Measurements from ENCODE around the gene SLC23A2.
"Not testable (repeated sequence)": the region's sequence is repeated elsewhere in the genome, so short reads cannot be mapped to it uniquely, and the experiment has no call there.

The SLC23A2 gene

GRCh38 chr20:4885877-4886276 is 115.4 kb downstream of the SLC23A2 start:
- no peaks in the 10 kb centered on the region for H3K4me1 ChIP-seq (ENCODE audit: control insufficient read depth, insufficient read depth, low read length)
- no peak overlapping the region for H3K9ac ChIP-seq (ENCODE audit: low read length)
- H3K27ac ChIP-seq (ENCODE audit: low read depth, low read length): no peak overlapping the region
- no peak overlapping the region for H3K4me3 ChIP-seq (ENCODE audit: low read length)
- no peaks in the 10 kb centered on the region for H3K27me3 ChIP-seq (ENCODE audit: control insufficient read depth, insufficient read depth, low read length)
- no peaks in the 10 kb centered on the region for H3K36me3 ChIP-seq (ENCODE audit: control insufficient read depth, insufficient read depth, low read length)

- Histone ChIP-seq H3K27me3 (ENCODE audit: control insufficient read depth, insufficient read depth, low read length) (no peaks in the 10 kb centered on the region), H3K9ac (ENCODE audit: low read length) (no peak overlapping the region), H3K36me3 (ENCODE audit: control insufficient read depth, insufficient read depth, low read length) (no peaks in the 10 kb centered on the region), H3K27ac (ENCODE audit: low read depth, low read length) (no peak overlapping the region), H3K4me1 (ENCODE audit: control insufficient read depth, insufficient read depth, low read length) (no peaks in the 10 kb centered on the region), H3K4me3 (ENCODE audit: low read length) (no peak overlapping the region)
These were observed 117.8 kb downstream of the SLC23A2 start for GRCh38 chr20:4883546-4883945.

- Histone ChIP-seq H3K4me3 (ENCODE audit: low read length) (no peak overlapping the region), H3K4me1 (ENCODE audit: control insufficient read depth, insufficient read depth, low read length) (no peaks in the 10 kb centered on the region), H3K27me3 (ENCODE audit: control insufficient read depth, insufficient read depth, low read length) (no peaks in the 10 kb centered on the region), H3K27ac (ENCODE audit: low read depth, low read length) (no peak overlapping the region), H3K9ac (ENCODE audit: low read length) (no peak overlapping the region), H3K36me3 (ENCODE audit: control insufficient read depth, insufficient read depth, low read length) (no peaks in the 10 kb centered on the region)
These were observed 118.3 kb downstream of the SLC23A2 start for GRCh38 chr20:4883051-4883450.

- H3K36me3 ChIP-seq (ENCODE audit: control insufficient read depth, insufficient read depth, low read length): no peaks in the 10 kb centered on the region
- H3K9ac ChIP-seq (ENCODE audit: low read length): no peak overlapping the region
- H3K27me3 ChIP-seq (ENCODE audit: control insufficient read depth, insufficient read depth, low read length): no peaks in the 10 kb centered on the region
- no peak overlapping the region for H3K27ac ChIP-seq (ENCODE audit: low read depth, low read length)
- H3K4me3 ChIP-seq (ENCODE audit: low read length): no peak overlapping the region
- H3K4me1 ChIP-seq (ENCODE audit: control insufficient read depth, insufficient read depth, low read length): no peaks in the 10 kb centered on the region
These were observed 120.1 kb downstream of the SLC23A2 start for GRCh38 chr20:4881006-4881730.

GRCh38 chr20:4880051-4880450 is 121.3 kb downstream of the SLC23A2 start:
- no peaks in the 10 kb centered on the region for H3K4me1 ChIP-seq (ENCODE audit: control insufficient read depth, insufficient read depth, low read length)
- no peak overlapping the region for H3K9ac ChIP-seq (ENCODE audit: low read length)
- H3K27ac ChIP-seq (ENCODE audit: low read depth, low read length): no peak overlapping the region
- H3K36me3 ChIP-seq (ENCODE audit: control insufficient read depth, insufficient read depth, low read length): no peaks in the 10 kb centered on the region
- H3K4me3 ChIP-seq (ENCODE audit: low read length): no peak overlapping the region
- no peaks in the 10 kb centered on the region for H3K27me3 ChIP-seq (ENCODE audit: control insufficient read depth, insufficient read depth, low read length)

- not testable (repeated sequence) for H3K9ac ChIP-seq (ENCODE audit: low read length); H3K4me1 ChIP-seq (ENCODE audit: control insufficient read depth, insufficient read depth, low read length); H3K27me3 ChIP-seq (ENCODE audit: control insufficient read depth, insufficient read depth, low read length); H3K36me3 ChIP-seq (ENCODE audit: control insufficient read depth, insufficient read depth, low read length); H3K4me3 ChIP-seq (ENCODE audit: low read length); H3K27ac ChIP-seq (ENCODE audit: low read depth, low read length)
These were observed 123.2 kb downstream of the SLC23A2 start for GRCh38 chr20:4878099-4878498.

GRCh38 chr20:4876731-4877130 is 124.6 kb downstream of the SLC23A2 start:
- peaks cover 5% of the 10 kb centered on the region for H3K36me3 ChIP-seq (ENCODE audit: control insufficient read depth, insufficient read depth, low read length)
- H3K4me3 ChIP-seq (ENCODE audit: low read length): no peak overlapping the region
- no peak overlapping the region for H3K27ac ChIP-seq (ENCODE audit: low read depth, low read length)
- no peaks in the 10 kb centered on the region for H3K27me3 ChIP-seq (ENCODE audit: control insufficient read depth, insufficient read depth, low read length)
- H3K9ac ChIP-seq (ENCODE audit: low read length): no peak overlapping the region
- H3K4me1 ChIP-seq (ENCODE audit: control insufficient read depth, insufficient read depth, low read length): no peaks in the 10 kb centered on the region

GRCh38 chr20:4876301-4876700 is 125.0 kb downstream of the SLC23A2 start:
- no peak overlapping the region for H3K4me3 ChIP-seq (ENCODE audit: low read length)
- H3K36me3 ChIP-seq (ENCODE audit: control insufficient read depth, insufficient read depth, low read length): peaks cover 5% of the 10 kb centered on the region

GRCh38 chr20:4875578-4876067 is 125.7 kb downstream of the SLC23A2 start:
- Histone ChIP-seq H3K9ac (ENCODE audit: low read length) (no peak overlapping the region), H3K4me3 (ENCODE audit: low read length) (no peak overlapping the region), H3K27me3 (ENCODE audit: control insufficient read depth, insufficient read depth, low read length) (no peaks in the 10 kb centered on the region), H3K36me3 (ENCODE audit: control insufficient read depth, insufficient read depth, low read length) (peaks cover 5% of the 10 kb centered on the region), H3K27ac (ENCODE audit: low read depth, low read length) (no peak overlapping the region), H3K4me1 (ENCODE audit: control insufficient read depth, insufficient read depth, low read length) (no peaks in the 10 kb centered on the region)

More at GRCh38 chr20:4876301-4876700, 125.0 kb downstream of the SLC23A2 start:
- no peak overlapping the region for H3K27ac ChIP-seq (ENCODE audit: low read depth, low read length)
- H3K9ac ChIP-seq (ENCODE audit: low read length): no peak overlapping the region
- H3K4me1 ChIP-seq (ENCODE audit: control insufficient read depth, insufficient read depth, low read length): no peaks in the 10 kb centered on the region
- H3K27me3 ChIP-seq (ENCODE audit: control insufficient read depth, insufficient read depth, low read length): no peaks in the 10 kb centered on the region

- Histone ChIP-seq H3K4me3 (ENCODE audit: low read length) (no peak overlapping the region), H3K9ac (ENCODE audit: low read length) (no peak overlapping the region), H3K27ac (ENCODE audit: low read depth, low read length) (no peak overlapping the region), H3K4me1 (ENCODE audit: control insufficient read depth, insufficient read depth, low read length) (no peaks in the 10 kb centered on the region), H3K36me3 (ENCODE audit: control insufficient read depth, insufficient read depth, low read length) (peaks cover 8% of the 10 kb centered on the region), H3K27me3 (ENCODE audit: control insufficient read depth, insufficient read depth, low read length) (no peaks in the 10 kb centered on the region)
These were observed 127.9 kb downstream of the SLC23A2 start for GRCh38 chr20:4873396-4873795.

- H3K4me3 ChIP-seq (ENCODE audit: low read length): no peak overlapping the region
- H3K27ac ChIP-seq (ENCODE audit: low read depth, low read length): no peak overlapping the region
- no peaks in the 10 kb centered on the region for H3K4me1 ChIP-seq (ENCODE audit: control insufficient read depth, insufficient read depth, low read length)
- peaks cover 8% of the 10 kb centered on the region for H3K36me3 ChIP-seq (ENCODE audit: control insufficient read depth, insufficient read depth, low read length)
- H3K27me3 ChIP-seq (ENCODE audit: control insufficient read depth, insufficient read depth, low read length): no peaks in the 10 kb centered on the region
- no peak overlapping the region for H3K9ac ChIP-seq (ENCODE audit: low read length)
These were observed 129.8 kb downstream of the SLC23A2 start for GRCh38 chr20:4871486-4871885.

- no peak overlapping the region for H3K4me3 ChIP-seq (ENCODE audit: low read length)
- H3K27ac ChIP-seq (ENCODE audit: low read depth, low read length): no peak overlapping the region
- H3K27me3 ChIP-seq (ENCODE audit: control insufficient read depth, insufficient read depth, low read length): no peaks in the 10 kb centered on the region
- H3K9ac ChIP-seq (ENCODE audit: low read length): no peak overlapping the region
- H3K36me3 ChIP-seq (ENCODE audit: control insufficient read depth, insufficient read depth, low read length): peaks cover 8% of the 10 kb centered on the region
- no peaks in the 10 kb centered on the region for H3K4me1 ChIP-seq (ENCODE audit: control insufficient read depth, insufficient read depth, low read length)
These were observed 130.4 kb downstream of the SLC23A2 start for GRCh38 chr20:4870906-4871305.
